Right ventricle myocardium superior (tissue), 1 donor: ENCODE data around the gene NIBAN1. TPM values are rescaled to one million over a fixed set of nuclear protein-coding genes. Genes with fewer than 3 reads are reported as not detected.
"Not testable (repeated sequence)": the region's sequence is repeated elsewhere in the genome, so short reads cannot be mapped to it uniquely, and the experiment has no call there.

Experiments
- ATAC-seq: fragments of 200-7000 bp; cut with Tn5 transposase; one replicate; pipeline ENCODE4 v1.9.1; 2020; ENCODE audit warnings: mild to moderate bottlenecking; ENCODE audit not compliant: poor library complexity
- DNase-seq: peaks from one replicate; pipeline ENCODE4 v3.0.0-alpha.2; 2020
- intact Hi-C: fragments of 100-400 bp; cut with DNase I; formaldehyde crosslinking; loops from one replicate; pipeline ENCODE4 v1.11.2; 2022
- long read RNA-seq: library from polyadenylated mRNA; unstranded; transcript quantifications from one replicate; pipeline ENCODE4 v2.0.0, GENCODE V29; 2021
- total RNA-seq: library from RNA; stranded (reverse); fragmentation: NEBNext Ultra II Directional; extraction: Animal tissue kit (Norgen Biotek cat#: 25700); gene quantifications from one replicate; pipeline ENCODE4 v1.2.1, GENCODE V29; 2021
- donor health status: DM: no; HTN: yes; CAD: no; lungs with severe emphysema.

The NIBAN1 gene
- total RNA-seq: 317 TPM
- long read RNA-seq, full-length matches to known transcripts: 34 of 275 reads
- long read RNA-seq, partial matches to known transcripts: 9 of 275 reads
- long read RNA-seq, other reads (novel, unspliced or antisense): 232 of 275 reads

GRCh38 chr1:184974056-184974836 lies at the start of gene NIBAN1:
TSS of gene NIBAN1 (minus strand) at chr1:184974508. CDS start at chr1:184974356, 152 bp downstream.
- DNase-seq (peak; percentile 88), ATAC-seq (peak; percentile 74)
- intact Hi-C loops: loop anchor here (5.0 kb wide), 1 partner anchor 147 kb away; no protein-coding TSS in a partner anchor

GRCh38 chr1:185017966-185018365 lies 43.7 kb upstream of the NIBAN1 start:
- ATAC-seq: no peak
- intact Hi-C loops: no loop called here
- DNase-seq: no peak

GRCh38 chr1:185017338-185017737 lies 43.0 kb upstream of the NIBAN1 start:
- intact Hi-C loops: no loop called here
- no peak for ATAC-seq

GRCh38 chr1:185016880-185017279 lies 42.6 kb upstream of the NIBAN1 start:
- ATAC-seq (no peak), DNase-seq (no peak)
- intact Hi-C loops: no loop called here

More at GRCh38 chr1:185017338-185017737, 43.0 kb upstream of the NIBAN1 start:
- DNase-seq: no peak

GRCh38 chr1:185015631-185016030 lies 41.3 kb upstream of the NIBAN1 start:
- DNase-seq (no peak), ATAC-seq (no peak)
- intact Hi-C loops: no loop called here

- no peak for ATAC-seq
- DNase-seq: no peak
- intact Hi-C loops: no loop called here
Measured at GRCh38 chr1:185014941-185015340, 40.6 kb upstream of the NIBAN1 start.

- intact Hi-C loops: no loop called here
- DNase-seq (no peak), ATAC-seq (no peak)
Measured at GRCh38 chr1:185010361-185010760, 36.1 kb upstream of the NIBAN1 start.

- ATAC-seq: no peak
- intact Hi-C loops: no loop called here
Measured at GRCh38 chr1:185008838-185009237, 34.5 kb upstream of the NIBAN1 start.

GRCh38 chr1:185001312-185001880 lies 27.1 kb upstream of the NIBAN1 start:
- DNase-seq, ATAC-seq, intact Hi-C loops: not testable (repeated sequence)

More at GRCh38 chr1:185008838-185009237, 34.5 kb upstream of the NIBAN1 start:
- no peak for DNase-seq

GRCh38 chr1:184999974-185000373 lies 25.7 kb upstream of the NIBAN1 start:
- ATAC-seq, DNase-seq, intact Hi-C loops: not testable (repeated sequence)

GRCh38 chr1:184994301-184994700 lies 20.0 kb upstream of the NIBAN1 start:
- DNase-seq (no peak), ATAC-seq (no peak)
- intact Hi-C loops: no loop called here

GRCh38 chr1:184992271-184992670 lies 18.0 kb upstream of the NIBAN1 start:
- intact Hi-C loops: no loop called here

GRCh38 chr1:184990204-184990603 lies 15.9 kb upstream of the NIBAN1 start:
- ATAC-seq (no peak), DNase-seq (no peak)
- intact Hi-C loops: no loop called here

More at GRCh38 chr1:184992271-184992670, 18.0 kb upstream of the NIBAN1 start:
- DNase-seq: no peak
- ATAC-seq: no peak

GRCh38 chr1:184988506-184988905 lies 14.2 kb upstream of the NIBAN1 start:
- intact Hi-C loops: no loop called here
- ATAC-seq: no peak
- DNase-seq: no peak

- no peak for ATAC-seq
- intact Hi-C loops: no loop called here
Measured at GRCh38 chr1:184987696-184988095, 13.4 kb upstream of the NIBAN1 start.

GRCh38 chr1:184986250-184986649 lies 11.9 kb upstream of the NIBAN1 start:
- ATAC-seq (peak; percentile 28), DNase-seq (no peak)
- intact Hi-C loops: no loop called here

More at GRCh38 chr1:184987696-184988095, 13.4 kb upstream of the NIBAN1 start:
- no peak for DNase-seq

GRCh38 chr1:184982002-184982954 lies 8.0 kb upstream of the NIBAN1 start:
- ATAC-seq: peak; percentile 99

GRCh38 chr1:184980726-184981125 lies 6.4 kb upstream of the NIBAN1 start:
- ATAC-seq (no peak), DNase-seq (no peak)
- intact Hi-C loops: no loop called here

More at GRCh38 chr1:184982002-184982954, 8.0 kb upstream of the NIBAN1 start:
- DNase-seq: peak; percentile 86
- intact Hi-C loops: loop anchor here (1.0 kb wide), 1 partner anchor 176 kb away; no protein-coding TSS in a partner anchor
